Skeletal muscle satellite cell (primary cell): ENCODE results near the gene SLC52A3.

ENCODE experiments used
- H3K27me3 ChIP-seq: 2 replicates; pipeline ENCODE4 v1.7.0; 2013; ENCODE audit warnings: low read length; ENCODE audit not compliant: control insufficient read depth, insufficient read depth
- H3K36me3 ChIP-seq: 2 replicates; pipeline ENCODE4 v1.7.0; 2013; ENCODE audit warnings: mild to moderate bottlenecking, control low read depth, low read length; ENCODE audit not compliant: insufficient read depth
- H3K4me1 ChIP-seq: 2 replicates; pipeline ENCODE4 v1.7.0; 2013; ENCODE audit warnings: low read length; ENCODE audit not compliant: control insufficient read depth, insufficient read depth
- H3K4me2 ChIP-seq: 2 replicates; pipeline ENCODE4 v1.7.0; 2013; ENCODE audit warnings: mild to moderate bottlenecking, low read length
- H3K4me3 ChIP-seq: 2 replicates; pipeline ENCODE4 v1.7.0; 2013; ENCODE audit warnings: low read length
- H3K9ac ChIP-seq: 2 replicates; pipeline ENCODE4 v1.7.0; 2013; ENCODE audit warnings: mild to moderate bottlenecking, low read depth, low read length, moderate library complexity
- H3K9me3 ChIP-seq: replicated peaks from 2 replicates; pipeline ENCODE4 v1.7.0; 2013; ENCODE audit warnings: mild to moderate bottlenecking, control low read depth, low read length

SLC52A3 gene

GRCh38 chr20:791056-791455 is 22.8 kb upstream of the SLC52A3 start:
- Histone ChIP-seq H3K36me3 (no peaks in the 10 kb centered on the region), H3K9me3 (no peaks in the 10 kb centered on the region), H3K4me3 (no peak overlapping the region), H3K4me2 (no peak overlapping the region), H3K27me3 (peaks cover 5% of the 10 kb centered on the region), H3K4me1 (no peaks in the 10 kb centered on the region), H3K9ac (no peak overlapping the region)

DNA sequence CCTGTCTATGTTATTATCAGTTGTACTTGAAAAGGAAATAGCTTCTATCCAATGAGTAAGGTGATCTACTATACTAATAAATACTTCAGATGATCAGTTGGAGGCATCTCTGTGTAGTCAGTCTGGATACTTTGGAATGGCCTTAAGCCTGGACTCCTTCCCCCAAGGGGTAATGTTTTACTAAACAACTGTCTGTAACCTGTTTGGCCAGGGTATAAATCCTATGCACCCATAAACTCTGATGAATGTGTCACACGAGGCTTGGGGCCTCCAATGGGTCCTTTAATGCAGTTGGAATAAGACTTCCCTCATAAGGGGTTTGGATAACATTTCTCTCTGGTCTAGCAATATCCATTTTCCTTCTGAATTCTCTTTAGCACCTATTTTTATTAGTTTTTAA is 19.5 kb upstream of the SLC52A3 start:
- Histone ChIP-seq H3K9ac (no peak overlapping the region), H3K4me3 (no peak overlapping the region), H3K9me3 (no peaks in the 10 kb centered on the region), H3K4me2 (no peak overlapping the region), H3K4me1 (no peaks in the 10 kb centered on the region), H3K27me3 (peaks cover 5% of the 10 kb centered on the region), H3K36me3 (no peaks in the 10 kb centered on the region)

- Histone ChIP-seq H3K9me3 (no peaks in the 10 kb centered on the region), H3K4me3 (no peak overlapping the region), H3K4me2 (no peak overlapping the region), H3K36me3 (no peaks in the 10 kb centered on the region), H3K27me3 (no peaks in the 10 kb centered on the region), H3K4me1 (no peaks in the 10 kb centered on the region), H3K9ac (no peak overlapping the region)
Observed at GRCh38 chr20:779771-780170, 11.5 kb upstream of the SLC52A3 start.

- H3K36me3 ChIP-seq = no peaks in the 10 kb centered on the region
- H3K4me2 ChIP-seq = no peak overlapping the region
- no peak overlapping the region for H3K4me3 ChIP-seq
- peaks cover 3% of the 10 kb centered on the region for H3K27me3 ChIP-seq
- H3K4me1 ChIP-seq = no peaks in the 10 kb centered on the region
- no peaks in the 10 kb centered on the region for H3K9me3 ChIP-seq
- H3K9ac ChIP-seq = no peak overlapping the region
Observed at GRCh38 chr20:776165-776564, 7.9 kb upstream of the SLC52A3 start.

- no peak overlapping the region for H3K4me3 ChIP-seq
- no peaks in the 10 kb centered on the region for H3K9me3 ChIP-seq
- peaks cover 5% of the 10 kb centered on the region for H3K27me3 ChIP-seq
- no peak overlapping the region for H3K9ac ChIP-seq
- no peak overlapping the region for H3K4me2 ChIP-seq
- H3K36me3 ChIP-seq = no peaks in the 10 kb centered on the region
- H3K4me1 ChIP-seq = no peaks in the 10 kb centered on the region
Observed at GRCh38 chr20:775679-776135, 7.4 kb upstream of the SLC52A3 start.

DNA sequence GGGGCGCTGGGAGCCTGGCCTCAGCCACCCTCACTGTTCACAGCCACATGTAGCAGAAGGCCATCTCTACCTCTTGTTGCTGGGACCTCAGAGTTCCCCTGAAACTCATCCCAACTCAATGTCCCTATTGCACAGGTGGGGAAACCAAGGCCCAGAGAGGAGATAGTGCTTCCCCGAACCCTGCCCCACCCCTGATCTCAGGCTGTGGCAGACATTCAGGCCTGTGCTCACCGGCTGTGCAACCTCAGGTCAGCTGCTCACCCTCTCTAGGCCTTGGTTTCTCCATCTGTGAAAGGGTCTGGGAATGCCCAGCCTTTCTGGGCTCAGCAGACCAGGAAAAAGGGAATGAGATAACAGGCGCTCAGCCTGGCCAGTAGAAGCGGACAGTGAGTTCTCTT is 6.4 kb upstream of the SLC52A3 start:
- Histone ChIP-seq H3K9ac (no peak overlapping the region), H3K4me3 (no peak overlapping the region), H3K4me1 (no peaks in the 10 kb centered on the region), H3K36me3 (no peaks in the 10 kb centered on the region), H3K9me3 (no peaks in the 10 kb centered on the region), H3K27me3 (peaks cover 7% of the 10 kb centered on the region), H3K4me2 (no peak overlapping the region)

DNA sequence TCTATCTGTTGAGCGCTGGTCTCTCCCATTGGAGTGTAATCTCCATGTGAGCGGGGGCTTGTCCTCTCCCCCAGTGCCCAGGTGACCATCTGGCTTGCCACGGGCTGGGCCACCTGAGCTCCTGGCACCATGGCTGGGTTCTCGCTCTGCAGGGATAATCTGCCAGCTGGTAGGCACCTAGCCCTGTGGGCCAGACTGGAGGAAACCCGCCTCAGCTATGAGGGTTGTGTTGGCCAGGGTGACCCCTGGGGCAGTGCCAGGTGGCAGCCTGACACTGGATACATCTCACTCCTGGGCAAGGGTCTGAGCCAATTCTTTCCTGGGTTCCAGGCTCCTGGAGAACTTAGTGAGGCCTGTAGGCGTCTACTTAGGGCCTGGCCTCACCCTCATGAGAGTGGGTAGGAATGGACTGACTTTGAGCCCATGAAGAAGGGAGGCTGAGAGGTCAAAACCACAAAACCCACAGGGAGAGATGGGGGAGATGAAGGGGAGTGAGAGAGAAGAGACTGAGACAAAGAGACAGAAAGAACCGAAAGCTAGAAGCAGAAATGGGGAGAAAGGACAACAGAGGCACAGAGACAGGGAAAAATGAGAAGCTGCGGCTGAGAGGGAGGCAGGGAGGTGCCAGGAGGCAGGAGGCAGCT is 5.8 kb upstream of the SLC52A3 start:
- H3K9me3 ChIP-seq = no peaks in the 10 kb centered on the region
- H3K4me2 ChIP-seq = no peak overlapping the region
- no peaks in the 10 kb centered on the region for H3K4me1 ChIP-seq
- no peak overlapping the region for H3K9ac ChIP-seq
- H3K36me3 ChIP-seq = no peaks in the 10 kb centered on the region
- no peak overlapping the region for H3K4me3 ChIP-seq
- peaks cover 7% of the 10 kb centered on the region for H3K27me3 ChIP-seq

DNA sequence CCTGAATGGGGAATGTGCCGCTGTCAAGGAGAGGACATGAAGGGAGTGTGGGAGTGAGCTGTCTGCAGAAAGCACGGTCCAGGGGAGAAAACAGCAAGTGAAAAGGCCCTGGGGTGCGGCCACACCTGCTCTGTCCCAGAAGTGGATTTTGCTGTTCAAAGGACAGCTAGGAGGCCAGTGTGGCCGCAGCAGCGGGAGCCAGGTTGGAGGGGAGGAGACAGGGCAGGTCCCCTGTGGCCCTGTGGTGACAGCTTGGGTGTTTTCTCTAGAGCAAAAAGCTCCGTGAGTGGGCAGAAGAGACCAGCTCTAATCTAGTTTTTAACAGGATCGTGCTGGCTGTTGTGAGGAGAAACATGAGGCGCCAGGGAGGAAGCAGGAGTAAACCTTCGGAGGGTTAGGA is 4.5 kb upstream of the SLC52A3 start:
- H3K4me1 ChIP-seq = no peaks in the 10 kb centered on the region
- H3K9ac ChIP-seq = no peak overlapping the region
- no peak overlapping the region for H3K4me3 ChIP-seq
- no peaks in the 10 kb centered on the region for H3K36me3 ChIP-seq
- peaks cover 9% of the 10 kb centered on the region for H3K27me3 ChIP-seq
- H3K9me3 ChIP-seq = no peaks in the 10 kb centered on the region
- H3K4me2 ChIP-seq = no peak overlapping the region

GRCh38 chr20:771741-772464 is 3.6 kb upstream of the SLC52A3 start:
- no peak overlapping the region for H3K4me2 ChIP-seq
- H3K4me1 ChIP-seq = no peaks in the 10 kb centered on the region
- H3K9me3 ChIP-seq = no peaks in the 10 kb centered on the region
- H3K36me3 ChIP-seq = no peaks in the 10 kb centered on the region
- H3K4me3 ChIP-seq = no peak overlapping the region
- H3K27me3 ChIP-seq = peaks cover 12% of the 10 kb centered on the region
- no peak overlapping the region for H3K9ac ChIP-seq

DNA sequence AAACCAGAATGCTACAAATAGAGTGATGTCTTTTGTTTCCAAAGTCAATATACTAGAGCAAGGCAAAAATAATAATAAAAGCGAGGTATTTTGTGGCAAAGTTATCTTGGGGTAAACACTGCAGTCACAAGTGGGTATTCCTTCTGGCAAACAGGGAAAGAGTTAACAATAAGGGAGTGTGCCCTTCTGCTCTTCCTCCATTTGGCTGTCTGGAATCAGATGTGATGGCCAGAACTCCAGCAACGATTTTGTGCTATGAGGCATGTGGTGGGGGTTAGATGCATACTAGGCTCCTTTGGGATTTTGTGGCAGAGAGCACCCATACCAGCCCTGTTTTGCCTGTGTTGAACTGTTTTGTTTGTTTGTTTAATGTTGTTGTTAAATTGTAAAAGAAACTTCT is 2.4 kb upstream of the SLC52A3 start:
- Histone ChIP-seq H3K9ac (no peak overlapping the region), H3K36me3 (no peaks in the 10 kb centered on the region), H3K4me1 (no peaks in the 10 kb centered on the region), H3K4me2 (no peak overlapping the region), H3K27me3 (peaks cover 12% of the 10 kb centered on the region), H3K4me3 (no peak overlapping the region), H3K9me3 (no peaks in the 10 kb centered on the region)

DNA sequence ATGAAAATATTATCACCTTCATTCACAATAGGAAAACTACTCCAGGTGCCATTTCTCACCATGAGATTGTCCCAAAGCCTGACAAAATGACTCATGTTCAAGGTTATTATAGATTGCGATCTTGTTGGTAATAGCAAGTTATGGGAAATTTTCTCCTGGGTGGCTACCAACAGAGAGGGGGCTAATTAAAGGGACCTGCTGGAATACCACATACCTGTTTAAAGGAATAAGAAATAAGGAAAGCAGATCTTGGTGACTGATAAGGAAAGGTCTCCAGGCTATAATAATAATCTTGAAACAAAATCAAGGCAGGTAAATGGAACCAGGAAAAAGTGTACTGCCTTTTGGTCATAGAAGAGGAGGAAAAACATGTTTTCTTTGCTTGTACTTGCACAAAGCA is 1.4 kb downstream of the SLC52A3 start:
- no peaks in the 10 kb centered on the region for H3K9me3 ChIP-seq
- H3K4me2 ChIP-seq = no peak overlapping the region
- peaks cover 8% of the 10 kb centered on the region for H3K27me3 ChIP-seq
- no peak overlapping the region for H3K4me3 ChIP-seq
- no peaks in the 10 kb centered on the region for H3K36me3 ChIP-seq
- no peaks in the 10 kb centered on the region for H3K4me1 ChIP-seq
- H3K9ac ChIP-seq = no peak overlapping the region

- H3K4me2 ChIP-seq = no peak overlapping the region
- H3K36me3 ChIP-seq = no peaks in the 10 kb centered on the region
- no peaks in the 10 kb centered on the region for H3K4me1 ChIP-seq
- H3K27me3 ChIP-seq = peaks cover 11% of the 10 kb centered on the region
- H3K9me3 ChIP-seq = no peaks in the 10 kb centered on the region
- H3K4me3 ChIP-seq = no peak overlapping the region
- H3K9ac ChIP-seq = no peak overlapping the region
Observed at GRCh38 chr20:764255-764654, 4.0 kb downstream of the SLC52A3 start.
